Stimulated activated CD4-positive, alpha-beta T cell treated with anti-CD3 and anti-CD28 coated beads, Interleukin-15, amount 100 ng/mL, for 1 hour (primary cell): Measurements from ENCODE around the gene ITGA2B.
A peak's percentile ranks its signal among the peaks of the same experiment; 100 is the strongest.
"Not testable (repeated sequence)": the region's sequence is repeated elsewhere in the genome, so short reads cannot be mapped to it uniquely, and the experiment has no call there.

ENCODE experiments used
- DNase-seq, 2 donors: peaks; one replicate each; pipeline ENCODE4 v3.0.0-alpha.2; 2020; ENCODE audit warnings: low read depth in 1 of 2, low spot score in 1 of 2

The ITGA2B gene

DNA sequence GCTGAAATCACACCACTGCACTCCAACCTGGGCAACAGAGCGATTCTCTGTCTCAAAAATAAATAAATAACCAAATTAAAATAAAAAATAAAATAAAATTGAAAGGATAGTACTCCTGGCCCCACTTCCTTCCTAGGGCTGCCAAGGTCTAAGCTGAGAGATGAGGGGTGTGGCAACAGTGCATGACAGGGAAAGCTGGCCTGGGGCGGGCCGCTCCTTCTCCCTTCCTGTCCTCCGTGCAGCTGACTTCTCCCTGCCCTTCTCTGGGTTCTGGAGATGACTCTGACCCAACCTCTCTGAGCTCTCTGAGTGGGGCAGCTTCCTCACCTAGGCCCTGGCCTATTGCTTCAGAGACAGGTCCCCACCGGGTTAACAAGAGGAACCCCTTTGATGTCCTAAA lies 56.1 kb downstream of the ITGA2B start:
- DNase-seq = no peak

DNA sequence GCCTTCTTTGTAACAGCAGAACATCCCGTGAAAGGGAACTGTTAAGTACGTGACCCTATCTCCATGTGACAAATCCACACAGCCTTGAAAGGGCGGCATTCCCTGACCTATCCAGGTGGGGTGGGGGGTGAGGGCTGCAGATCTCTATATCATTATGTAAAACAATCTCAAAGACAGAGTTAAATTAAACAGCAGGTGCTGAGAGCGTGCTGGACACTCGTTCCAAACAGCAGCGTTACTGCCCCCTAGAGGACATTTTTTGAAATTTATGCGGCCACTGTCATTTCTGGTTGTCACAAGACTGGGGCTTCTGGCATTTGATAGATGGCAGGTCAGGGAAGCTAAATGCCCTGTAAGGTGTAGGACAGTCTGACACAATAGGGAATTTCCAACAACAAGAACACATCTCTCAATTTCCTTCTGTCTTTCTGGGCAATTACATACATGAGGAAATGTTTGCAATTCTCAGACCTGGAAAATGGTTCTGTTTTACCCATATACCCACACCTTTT lies 58.1 kb downstream of the ITGA2B start:
- peak in 1 of 2 donors; percentile 40 for DNase-seq

DNA sequence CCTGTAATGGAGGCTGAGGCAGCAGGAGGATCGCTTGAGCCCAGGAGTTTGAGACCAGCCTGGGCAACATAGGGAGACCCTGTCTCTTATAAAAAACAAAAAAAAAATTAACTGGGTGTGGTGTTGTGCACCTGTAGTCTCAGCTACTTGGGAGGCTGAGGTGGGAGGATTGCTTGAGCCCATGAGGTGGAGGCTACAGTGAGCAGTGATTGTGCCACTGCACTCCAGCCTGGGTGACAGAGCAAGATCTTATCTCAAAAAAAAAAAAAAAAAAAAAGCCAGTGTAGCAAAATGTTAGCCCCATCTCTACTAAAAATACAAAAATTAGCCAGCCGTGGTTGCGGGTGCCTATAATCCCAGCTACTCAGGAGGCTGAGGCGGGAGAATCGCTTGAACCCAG lies 59.2 kb downstream of the ITGA2B start:
- not testable (repeated sequence) for DNase-seq

DNA sequence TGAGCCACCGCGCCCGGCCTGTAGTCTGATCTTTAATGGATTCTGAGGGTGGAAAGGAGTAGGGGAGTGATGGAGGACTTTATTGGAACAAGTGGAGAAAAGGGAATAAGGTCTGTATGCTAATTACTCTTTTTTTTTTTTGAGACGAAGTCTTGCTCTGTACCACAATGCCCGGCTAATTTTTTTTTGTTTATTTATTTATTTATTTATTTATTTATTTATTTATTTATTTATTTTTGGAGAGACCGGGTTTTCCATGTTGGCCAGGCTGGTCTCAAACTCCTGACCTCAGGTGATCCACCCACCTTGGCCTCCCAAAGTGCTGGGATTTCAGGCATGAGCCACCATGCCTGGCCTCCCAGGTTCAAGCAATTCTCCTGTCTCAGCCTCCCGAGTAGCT lies 59.9 kb downstream of the ITGA2B start:
- not testable (repeated sequence) for DNase-seq

DNA sequence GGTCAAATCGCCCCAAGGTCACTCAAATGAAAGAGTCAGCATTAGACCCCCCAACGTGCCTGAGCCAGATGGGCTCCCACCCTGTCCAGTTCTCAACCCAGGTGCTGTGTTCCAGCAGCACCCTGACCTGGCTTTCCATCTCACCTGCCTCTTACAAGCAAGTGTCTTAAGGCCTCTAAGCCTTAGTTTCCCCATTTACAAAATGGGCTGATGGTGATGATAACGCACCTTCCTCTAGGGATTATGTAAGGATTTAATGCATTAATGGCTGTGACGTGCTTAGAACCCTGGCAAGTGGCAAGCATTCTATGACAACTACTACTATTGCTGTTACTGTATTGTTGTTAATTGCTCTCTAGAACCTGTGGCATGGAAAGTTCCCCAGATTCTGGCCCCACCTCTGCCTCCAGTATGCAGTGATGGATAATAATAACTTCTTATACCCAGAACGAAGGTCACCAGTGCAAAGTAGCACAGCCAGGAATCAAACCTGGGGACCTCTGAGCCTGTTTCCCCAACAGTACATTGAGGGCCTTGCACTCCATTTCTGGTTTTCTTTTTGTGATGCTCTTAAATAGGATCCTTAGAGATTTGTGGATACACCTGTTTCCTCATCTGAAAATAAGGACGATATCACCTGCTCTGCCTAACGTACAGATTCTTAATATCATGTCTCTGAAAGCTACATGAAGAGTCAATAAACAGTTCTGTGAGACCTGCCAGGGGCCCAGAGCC lies 61.6 kb downstream of the ITGA2B start:
- no peak for DNase-seq

DNA sequence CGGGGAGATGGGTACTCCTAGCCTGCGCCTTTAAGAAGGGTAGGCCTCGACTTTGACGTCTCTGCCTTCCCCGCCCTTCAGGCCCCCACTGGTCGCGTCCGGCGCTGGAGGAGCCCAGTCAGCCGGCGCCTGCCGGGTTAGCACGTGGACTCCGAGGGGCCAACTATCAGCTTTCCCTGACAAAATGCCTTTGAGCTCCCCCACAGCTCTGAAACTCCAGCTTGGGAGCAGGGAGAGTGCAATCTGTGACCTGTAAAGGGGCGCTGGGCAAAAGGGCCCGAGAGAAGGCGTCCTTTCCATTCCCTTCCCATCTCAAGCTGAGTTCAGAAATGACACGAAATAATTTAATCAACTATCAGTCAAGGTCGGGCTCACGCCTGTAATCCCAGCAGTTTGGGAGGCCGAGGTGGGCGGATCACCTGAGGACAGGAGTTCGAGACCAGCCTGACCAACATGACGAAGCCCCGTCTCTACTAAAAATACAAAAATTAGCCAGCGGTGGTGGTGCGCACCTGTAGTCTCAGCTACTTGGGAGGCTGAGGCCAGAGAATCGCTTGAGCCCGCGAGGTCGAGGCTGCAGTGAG lies 62.5 kb downstream of the ITGA2B start:
- DNase-seq = peak; percentile 82 to 88

DNA sequence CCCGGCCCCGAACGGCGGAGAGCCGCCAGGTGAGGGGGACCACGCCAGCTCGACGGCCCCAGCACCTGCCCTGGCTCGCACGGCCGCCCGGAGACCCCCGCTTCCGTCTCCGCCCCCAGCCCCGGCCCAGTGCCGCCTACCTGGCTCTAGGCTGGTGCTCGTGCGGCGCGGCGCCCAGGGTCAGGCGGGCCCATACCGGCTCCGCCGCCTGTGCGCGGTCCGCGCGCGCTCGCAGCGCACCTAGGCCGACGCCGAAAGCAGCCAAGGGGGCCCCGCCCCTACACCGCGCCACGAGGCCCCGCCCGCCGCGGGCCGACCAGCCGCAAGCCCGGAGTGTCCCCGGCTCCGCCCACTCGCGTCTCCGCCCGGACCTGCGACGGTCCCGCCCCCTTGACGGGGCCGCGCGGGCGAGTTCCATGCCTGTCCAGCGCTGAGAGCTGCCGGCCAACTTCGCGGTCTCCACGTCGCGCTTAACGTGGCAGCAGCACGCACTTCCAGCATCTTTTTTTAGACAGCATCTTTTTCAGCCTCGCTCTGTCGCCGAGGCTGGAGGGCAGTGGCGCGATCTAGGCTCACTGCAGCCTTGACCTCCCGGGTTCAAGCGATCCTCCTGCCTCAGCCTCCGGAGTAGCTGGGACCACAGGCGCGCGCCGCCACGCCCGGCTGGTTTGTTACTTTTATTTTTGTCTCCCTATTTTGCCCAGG lies 64.7 kb downstream of the ITGA2B start, which contains the start of gene SLC25A39:
TSS of gene SLC25A39 (minus strand) at position 253 of the 705 bp plus-strand sequence. CDS start 1,261 bp downstream, outside the sequence.
- peak; percentile 95 for DNase-seq

DNA sequence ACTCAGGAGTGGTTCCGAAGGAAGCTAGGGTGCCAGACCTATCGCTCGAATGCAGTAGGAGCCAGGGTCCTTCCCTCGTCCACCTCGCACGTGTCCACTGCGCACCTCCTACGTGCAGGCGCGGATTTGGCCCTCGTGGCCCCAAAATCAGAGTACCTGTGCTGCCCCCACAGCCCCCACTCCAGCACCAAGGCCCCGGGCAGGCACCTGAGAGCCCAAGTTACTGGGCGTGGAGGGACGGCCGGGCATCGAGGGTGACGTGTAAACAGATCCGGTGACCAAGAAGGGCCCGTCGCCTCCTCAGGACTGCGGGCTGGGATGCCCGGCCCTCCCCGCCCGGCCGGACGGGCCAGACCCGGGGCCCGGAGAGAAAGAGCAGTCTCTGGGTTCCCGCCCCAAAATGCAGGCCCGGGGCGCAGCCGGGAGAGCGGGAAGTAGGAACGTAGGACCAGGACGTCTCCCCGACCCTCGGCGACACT lies 65.3 kb downstream of the ITGA2B start:
- DNase-seq = no peak

DNA sequence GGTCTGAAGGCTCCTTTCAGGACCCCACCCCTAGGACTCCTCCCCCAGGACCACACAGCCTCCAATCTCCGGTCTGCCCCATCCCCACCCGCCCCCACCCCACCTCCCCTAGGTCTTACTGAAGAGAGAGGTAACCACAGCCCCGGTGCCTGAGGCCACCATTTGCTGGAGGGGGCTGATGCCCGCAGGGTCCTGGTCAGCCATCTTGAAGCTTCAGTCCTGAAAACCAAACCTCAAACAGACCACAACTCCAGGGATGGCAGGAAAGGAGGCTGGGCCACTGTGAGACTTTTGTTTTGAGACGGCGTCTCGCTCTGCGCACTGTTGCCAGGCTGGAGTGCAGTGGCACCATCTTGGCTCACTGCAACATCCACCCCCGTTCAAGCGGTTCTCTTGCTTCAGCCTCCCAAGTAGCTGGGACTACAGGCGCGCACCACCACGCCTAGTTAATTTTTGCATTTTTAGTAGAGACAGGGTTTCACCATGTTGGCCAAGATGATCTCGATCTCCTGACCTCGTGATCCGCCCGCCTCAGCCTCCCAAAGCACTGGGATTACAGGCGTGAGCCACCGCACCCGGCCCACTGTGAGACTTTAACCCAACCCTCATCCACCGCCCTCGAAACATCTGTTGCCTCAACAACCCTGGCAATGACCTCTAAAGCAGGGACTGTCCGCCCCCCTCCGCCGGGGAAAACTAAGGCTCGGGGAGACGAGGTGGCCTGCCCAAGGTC lies 65.9 kb downstream of the ITGA2B start:
- no peak for DNase-seq

DNA sequence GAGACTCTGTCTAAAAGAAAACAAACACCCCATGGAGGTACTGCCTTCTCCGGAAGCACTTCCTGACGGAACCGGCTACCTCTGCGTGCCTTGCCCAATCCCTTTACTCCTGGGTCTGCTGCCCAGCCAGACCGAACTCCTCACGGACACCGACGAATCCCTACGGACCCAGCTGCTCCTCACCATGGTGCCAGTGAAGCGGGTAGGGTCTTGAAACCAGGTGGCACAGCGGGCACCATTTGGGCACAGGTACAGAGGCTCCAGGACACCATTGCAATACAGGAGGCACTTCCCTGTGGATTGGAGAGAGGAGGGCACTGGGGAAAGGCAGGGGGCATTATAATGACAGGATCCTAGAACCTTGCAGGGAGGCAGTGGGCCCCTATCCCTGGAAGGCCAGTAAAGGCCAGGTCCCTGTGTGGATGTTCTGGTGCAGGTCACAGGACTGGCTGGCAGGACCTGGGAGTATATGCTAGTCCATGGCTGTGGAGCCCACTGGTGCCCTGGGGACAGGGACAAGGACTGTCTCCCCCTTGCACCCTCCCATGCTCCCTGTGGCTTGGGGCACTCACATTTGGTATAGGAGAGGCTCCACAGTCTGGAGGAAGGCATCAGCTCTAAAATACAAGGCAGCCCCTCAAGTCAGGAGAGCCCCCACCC lies 67.1 kb downstream of the ITGA2B start:
- no peak for DNase-seq
